HAP-1 (cell line): ENCODE results near the gene FSIP1.

Experiments used
- DNase-seq, 2 experiments: peaks; one replicate each; pipeline ENCODE4 v3.0.0-alpha.2; 2016 to 2020; ENCODE audit warnings: low spot score in 2 of 2
- H3K27me3 ChIP-seq: fragments of 250-450 bp; sonication (Bioruptor Pico); 2 replicates; pipeline ENCODE4 v1.5.1; 2020; ENCODE audit warnings: low read depth, mild to moderate bottlenecking, moderate library complexity
- H3K36me3 ChIP-seq: fragments of 250-450 bp; sonication (Bioruptor Pico); replicated peaks from 2 replicates; pipeline ENCODE4 v1.5.1; 2020; ENCODE audit warnings: mild to moderate bottlenecking
- H3K4me1 ChIP-seq: fragments of 250-450 bp; sonication (Bioruptor Pico); 2 replicates; pipeline ENCODE4 v1.5.1; 2020; ENCODE audit warnings: mild to moderate bottlenecking
- H3K4me3 ChIP-seq: fragments of 250-450 bp; sonication (Bioruptor Pico); 2 replicates; pipeline ENCODE4 v1.5.1; 2020; ENCODE audit warnings: mild to moderate bottlenecking, moderate library complexity
- H3K9me3 ChIP-seq: fragments of 250-450 bp; sonication (Bioruptor Pico); 2 replicates; pipeline ENCODE4 v1.5.1; 2020; ENCODE audit warnings: mild to moderate bottlenecking, moderate library complexity
- in situ Hi-C: fragments of 300-500 bp; cut with MboI; formaldehyde crosslinking; loops from 3 replicates; pipeline ENCODE4 v1.14.3; 2020; ENCODE audit warnings: low sequenced_read_pairs, inconsistent platforms, mixed read lengths

Gene FSIP1

DNA sequence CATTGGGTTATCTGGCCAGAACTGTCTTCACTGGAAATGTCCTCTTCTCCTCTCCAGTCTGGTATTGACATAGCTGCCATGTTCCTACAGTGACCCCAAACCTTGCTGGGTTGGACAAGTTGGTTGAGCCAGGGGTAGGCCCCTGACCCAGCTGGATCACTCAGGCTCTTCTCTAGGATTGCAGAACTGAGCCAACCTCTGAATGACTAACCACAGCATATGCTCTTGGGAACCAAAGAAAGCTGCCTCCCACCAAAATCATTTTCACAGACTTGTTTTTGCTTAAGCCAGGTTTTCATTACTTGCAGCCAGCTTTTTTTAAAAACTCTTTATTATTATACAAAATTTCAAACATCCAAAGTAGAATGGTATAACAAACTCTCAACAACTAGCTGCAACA, 41.4 kb downstream of the FSIP1 start:
- Histone ChIP-seq H3K27me3 (no peaks in the 10 kb centered on the region), H3K4me1 (no peaks in the 10 kb centered on the region), H3K36me3 (no peaks in the 10 kb centered on the region), H3K9me3 (no peaks in the 10 kb centered on the region), H3K4me3 (no peak overlapping the region)
- no peak for DNase-seq
- in situ Hi-C loops = no loop called here

- no peak for DNase-seq
- in situ Hi-C loops = no loop called here
- H3K4me3 ChIP-seq = no peak overlapping the region
- H3K27me3 ChIP-seq = no peaks in the 10 kb centered on the region
- H3K36me3 ChIP-seq = no peaks in the 10 kb centered on the region
- H3K4me1 ChIP-seq = no peaks in the 10 kb centered on the region
- H3K9me3 ChIP-seq = no peaks in the 10 kb centered on the region
Observed at GRCh38 chr15:39738998-39739397, 43.6 kb downstream of the FSIP1 start.

GRCh38 chr15:39737196-39737550, 45.5 kb downstream of the FSIP1 start:
- Histone ChIP-seq H3K4me1 (no peaks in the 10 kb centered on the region), H3K27me3 (no peaks in the 10 kb centered on the region), H3K9me3 (no peaks in the 10 kb centered on the region), H3K4me3 (no peak overlapping the region), H3K36me3 (no peaks in the 10 kb centered on the region)
- no peak for DNase-seq
- in situ Hi-C loops = no loop called here

DNA sequence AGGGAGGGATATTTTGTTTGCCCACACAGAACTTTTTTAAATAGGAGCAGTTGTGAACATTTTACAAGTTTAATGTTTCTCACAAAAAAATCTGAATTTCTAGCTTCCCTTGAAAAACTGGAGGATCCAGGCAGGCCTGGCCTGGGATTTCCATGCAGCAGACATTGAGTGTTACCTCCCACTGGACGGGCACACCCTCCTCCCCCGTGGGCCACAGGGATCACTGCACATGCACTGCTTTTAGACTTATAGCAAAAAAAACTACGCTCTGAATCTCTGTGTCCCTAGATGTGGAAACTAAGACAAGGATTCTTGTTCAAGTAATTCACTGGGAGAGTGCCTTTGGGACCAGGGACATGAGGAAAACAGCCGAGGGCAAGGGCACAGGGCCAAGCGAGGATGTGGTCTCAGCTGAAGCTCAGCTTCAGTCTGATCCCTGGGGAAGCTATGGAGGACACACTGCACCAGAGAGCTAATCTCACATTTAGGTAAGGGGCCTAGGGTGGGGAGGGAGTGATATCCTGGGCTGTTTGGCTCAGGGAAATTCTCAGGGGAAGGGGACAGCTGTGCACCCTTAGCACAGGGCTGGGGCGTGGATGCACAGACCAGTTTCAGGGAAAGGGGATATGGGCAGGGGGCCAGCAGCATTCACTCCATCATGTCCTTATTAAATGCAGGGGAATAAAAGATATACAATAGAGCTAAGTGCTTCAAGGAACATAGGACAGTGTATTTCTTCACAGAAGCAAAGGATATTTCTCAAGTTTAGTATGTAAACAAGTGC, 46.0 kb downstream of the FSIP1 start:
- in situ Hi-C loops = no loop called here
- no peaks in the 10 kb centered on the region for H3K36me3 ChIP-seq
- no peaks in the 10 kb centered on the region for H3K4me1 ChIP-seq
- H3K4me3 ChIP-seq = no peak overlapping the region
- no peaks in the 10 kb centered on the region for H3K27me3 ChIP-seq
- no peaks in the 10 kb centered on the region for H3K9me3 ChIP-seq
- DNase-seq = no peak

DNA sequence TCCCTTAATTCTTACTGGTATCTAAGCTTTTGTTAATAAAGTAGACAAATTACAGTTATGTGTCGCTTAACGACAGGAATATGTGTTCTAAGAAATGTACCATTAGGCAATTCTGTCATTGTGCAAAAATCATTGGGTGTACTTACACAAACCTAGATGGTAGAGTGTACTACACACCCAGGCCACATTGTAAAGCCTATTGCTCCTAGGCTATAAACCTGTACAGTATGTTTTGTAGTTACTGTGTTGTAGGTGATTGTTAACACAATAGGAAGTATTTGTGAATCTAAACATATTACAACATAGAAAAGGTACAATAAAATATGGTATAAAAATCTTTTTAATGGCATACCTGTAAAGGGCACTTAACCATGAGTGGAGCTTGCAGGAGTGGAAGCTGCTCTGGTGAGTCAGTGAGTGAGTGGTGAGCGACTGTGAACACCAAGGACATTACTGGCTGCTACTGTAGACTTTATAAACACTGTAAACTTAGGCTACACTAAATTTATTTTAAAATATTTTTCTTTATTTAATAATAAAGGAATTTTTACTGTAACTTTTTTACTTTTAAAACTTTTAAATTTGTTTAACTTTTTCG, 47.4 kb downstream of the FSIP1 start:
- no peaks in the 10 kb centered on the region for H3K27me3 ChIP-seq
- H3K4me3 ChIP-seq = no peak overlapping the region
- DNase-seq = no peak
- in situ Hi-C loops = no loop called here
- H3K4me1 ChIP-seq = no peaks in the 10 kb centered on the region
- H3K9me3 ChIP-seq = no peaks in the 10 kb centered on the region
- H3K36me3 ChIP-seq = no peaks in the 10 kb centered on the region

- no peaks in the 10 kb centered on the region for H3K4me1 ChIP-seq
- no peaks in the 10 kb centered on the region; the same call in 1 of the 2 replicates for H3K9me3 ChIP-seq
- no peaks in the 10 kb centered on the region for H3K27me3 ChIP-seq
- no peak for DNase-seq
- H3K4me3 ChIP-seq = no peak overlapping the region
- in situ Hi-C loops = no loop called here
- no peaks in the 10 kb centered on the region for H3K36me3 ChIP-seq
Observed at GRCh38 chr15:39731266-39731665, 51.4 kb downstream of the FSIP1 start.

GRCh38 chr15:39730552-39730951, 52.1 kb downstream of the FSIP1 start:
- in situ Hi-C loops = no loop called here
- H3K4me1 ChIP-seq = no peaks in the 10 kb centered on the region
- H3K36me3 ChIP-seq = no peaks in the 10 kb centered on the region

GRCh38 chr15:39729500-39729899, 53.1 kb downstream of the FSIP1 start:
- H3K36me3 ChIP-seq = no peaks in the 10 kb centered on the region
- H3K4me1 ChIP-seq = no peaks in the 10 kb centered on the region
- DNase-seq = no peak
- H3K9me3 ChIP-seq = no peaks in the 10 kb centered on the region; the same call in 1 of the 2 replicates
- in situ Hi-C loops = no loop called here
- H3K4me3 ChIP-seq = no peak overlapping the region
- no peaks in the 10 kb centered on the region for H3K27me3 ChIP-seq

More at GRCh38 chr15:39730552-39730951, 52.1 kb downstream of the FSIP1 start:
- DNase-seq = no peak
- no peaks in the 10 kb centered on the region for H3K27me3 ChIP-seq
- no peaks in the 10 kb centered on the region; the same call in 1 of the 2 replicates for H3K9me3 ChIP-seq
- H3K4me3 ChIP-seq = no peak overlapping the region

DNA sequence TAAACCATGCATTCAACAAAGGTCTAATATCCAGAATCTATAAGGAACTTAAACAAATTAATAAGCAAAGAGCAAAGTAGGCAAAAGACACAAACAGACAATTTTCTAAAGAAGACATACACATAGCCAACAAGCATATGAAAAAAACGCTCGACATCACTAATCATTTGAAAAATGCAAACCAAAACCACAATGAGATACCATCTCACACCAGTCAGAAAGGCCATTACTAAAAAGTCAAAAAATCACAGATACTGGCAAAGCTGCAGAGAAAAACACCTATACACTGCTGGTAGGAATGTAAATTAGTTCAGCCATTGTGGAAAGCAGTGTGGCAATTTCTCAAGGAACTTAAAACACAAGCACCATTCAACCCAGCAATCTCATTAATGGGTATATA, 53.8 kb downstream of the FSIP1 start:
- no peaks in the 10 kb centered on the region for H3K36me3 ChIP-seq
- no peak overlapping the region for H3K4me3 ChIP-seq
- H3K9me3 ChIP-seq = no peaks in the 10 kb centered on the region; the same call in 1 of the 2 replicates
- DNase-seq = no peak
- no peaks in the 10 kb centered on the region for H3K27me3 ChIP-seq
- no peaks in the 10 kb centered on the region for H3K4me1 ChIP-seq
- in situ Hi-C loops = no loop called here

DNA sequence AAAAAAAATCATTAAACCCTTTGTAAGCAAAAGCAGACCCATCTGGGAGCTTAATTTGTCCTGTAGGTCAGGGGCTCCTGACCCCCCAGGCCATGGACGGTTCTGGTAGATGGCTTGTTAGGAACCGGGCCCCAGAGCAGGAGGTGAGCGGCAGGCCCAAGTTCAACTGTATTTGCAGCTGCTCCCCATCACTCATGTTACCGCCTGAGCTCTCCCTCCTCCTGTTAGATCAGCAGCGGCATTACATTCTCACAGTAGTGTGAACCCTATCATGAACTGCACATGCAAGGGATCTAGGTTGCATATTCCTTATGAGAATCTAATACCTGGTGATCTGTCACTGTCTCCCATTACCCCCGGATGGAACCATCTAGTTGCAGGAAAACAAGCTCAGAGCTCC, 60.7 kb downstream of the FSIP1 start:
- no peaks in the 10 kb centered on the region for H3K27me3 ChIP-seq
- no peaks in the 10 kb centered on the region for H3K9me3 ChIP-seq
- peaks cover 13% of the 10 kb centered on the region for H3K4me1 ChIP-seq
- in situ Hi-C loops = no loop called here
- H3K4me3 ChIP-seq = no peak overlapping the region
- DNase-seq = no peak
- H3K36me3 ChIP-seq = no peaks in the 10 kb centered on the region

DNA sequence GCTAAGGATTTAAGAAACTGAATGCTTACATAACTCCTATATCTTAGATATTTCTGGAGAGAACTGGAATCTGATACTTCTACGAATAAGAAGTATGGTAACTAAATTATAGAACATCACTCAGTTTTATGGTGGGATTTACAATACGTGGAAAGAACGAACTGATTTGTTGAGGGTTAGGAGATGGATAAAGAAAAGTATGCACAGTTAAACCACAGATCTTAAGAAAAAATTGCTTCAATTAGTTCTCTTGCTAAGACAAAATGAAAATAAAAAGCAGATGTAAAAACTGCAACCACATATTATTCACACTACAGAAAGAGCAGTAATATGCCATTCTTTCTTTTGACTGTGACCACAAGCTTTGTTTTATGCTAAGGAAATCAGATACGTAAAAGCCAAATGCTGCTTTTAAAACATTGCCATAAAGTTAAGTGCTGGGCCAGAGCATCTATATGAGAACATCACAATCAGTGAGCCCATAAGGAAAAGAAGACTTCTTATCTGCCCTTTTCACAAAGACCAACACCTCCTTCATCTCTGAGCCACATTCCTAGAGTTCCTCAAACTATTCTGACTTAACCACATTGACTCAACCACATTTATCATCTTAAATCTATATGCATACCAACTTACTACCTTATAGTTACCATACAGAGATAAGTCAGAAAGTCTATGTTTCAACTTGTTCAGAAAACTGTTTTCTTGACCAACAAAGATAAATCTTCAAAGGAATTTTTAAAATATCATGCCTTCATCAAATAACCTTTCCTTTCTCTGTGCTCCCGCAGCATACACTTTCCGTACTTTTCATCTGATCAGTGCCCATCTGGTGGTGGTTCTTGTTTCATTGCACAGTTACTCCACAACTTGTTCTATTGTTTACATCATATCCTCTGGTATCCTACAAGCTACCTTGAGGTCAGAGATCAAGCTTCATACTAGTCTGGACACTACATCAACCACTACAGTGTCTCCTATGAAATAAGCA, 61.7 kb downstream of the FSIP1 start:
- H3K27me3 ChIP-seq = no peaks in the 10 kb centered on the region
- no peak overlapping the region for H3K4me3 ChIP-seq
- H3K36me3 ChIP-seq = no peaks in the 10 kb centered on the region
- in situ Hi-C loops = no loop called here
- H3K9me3 ChIP-seq = no peaks in the 10 kb centered on the region
- DNase-seq = peak in 1 of 2 experiments; percentile 15
- H3K4me1 ChIP-seq = peaks cover 13% of the 10 kb centered on the region

- Histone ChIP-seq H3K36me3 (no peaks in the 10 kb centered on the region), H3K4me3 (no peak overlapping the region), H3K9me3 (no peaks in the 10 kb centered on the region), H3K4me1 (peaks cover 13% of the 10 kb centered on the region), H3K27me3 (no peaks in the 10 kb centered on the region)
- no peak for DNase-seq
- in situ Hi-C loops = no loop called here
Observed at GRCh38 chr15:39720081-39720480, 62.6 kb downstream of the FSIP1 start.

GRCh38 chr15:39719109-39719508, 63.5 kb downstream of the FSIP1 start:
- H3K36me3 ChIP-seq = no peaks in the 10 kb centered on the region
- DNase-seq = no peak
- peaks cover 13% of the 10 kb centered on the region for H3K4me1 ChIP-seq
- no peaks in the 10 kb centered on the region for H3K9me3 ChIP-seq
- H3K27me3 ChIP-seq = no peaks in the 10 kb centered on the region
- in situ Hi-C loops = no loop called here
- no peak overlapping the region for H3K4me3 ChIP-seq

GRCh38 chr15:39717134-39717533, 65.5 kb downstream of the FSIP1 start:
- Histone ChIP-seq H3K9me3 (no peaks in the 10 kb centered on the region), H3K27me3 (no peaks in the 10 kb centered on the region), H3K36me3 (no peaks in the 10 kb centered on the region), H3K4me3 (no peak overlapping the region), H3K4me1 (peaks cover 13% of the 10 kb centered on the region)
- no peak for DNase-seq
- in situ Hi-C loops = no loop called here
